GM12878 (cell line): ENCODE results near the gene CCDC85B. TPM values are rescaled to one million over a fixed set of nuclear protein-coding genes. Genes with fewer than 3 reads are reported as not detected.

Experiments used
- ATAC-seq: fragments of 200-7000 bp; cut with Tn5 transposase; 3 replicates; pipeline ENCODE4 v1.9.1; 2020; ENCODE audit warnings: mild to moderate bottlenecking, moderate library complexity
- BruUV-seq: library from RNA; stranded (reverse); fragments of 400-500 nt; replicated peaks from 2 replicates; lab custom pipeline; 2021; lab: Mats Ljungman, UMichigan
- CTCF ChIA-PET: fragments of 300-600 bp; sonication (Branson Sonifier 250); formaldehyde crosslinking; extraction: SDS; loops from one replicate; lab custom pipeline; 2021; ENCODE audit warnings: inconsistent platforms; lab: Yijun Ruan, JAX
- POLR2A ChIA-PET: fragments of 350-600 bp; formaldehyde crosslinking; extraction: SDS; loops from one replicate; lab custom pipeline; 2021; ENCODE audit warnings: inconsistent platforms; lab: Charles Lee
- RAD21 ChIA-PET: fragments of 300-600 bp; sonication (Branson Sonifier 250); formaldehyde crosslinking; loops from one replicate; lab custom pipeline; 2023; ENCODE audit warnings: antibody characterized with exemption; ENCODE audit not compliant: unreplicated experiment; lab: Charles Lee
- SMC1A ChIA-PET: fragments of 300-600 bp; sonication (Branson Sonifier 250); formaldehyde crosslinking; loops from one replicate; lab custom pipeline; 2023; ENCODE audit not compliant: unreplicated experiment, uncharacterized antibody; lab: Charles Lee
- DNase-seq: peaks from one replicate; pipeline ENCODE4 v3.0.0-alpha.2; 2011; ENCODE audit warnings: low read depth, low spot score
- FAIRE-seq: peaks from 3 replicates; lab custom pipeline; 2011; peaks lifted over from hg19 to GRCh38; lab: Jason Lieb, UNC
- H2AFZ ChIP-seq: 2 replicates; pipeline ENCODE4 v1.6.0; 2011; ENCODE audit warnings: low read depth, low read length, control low read depth; ENCODE audit not compliant: control insufficient read depth
- H3K27ac ChIP-seq: 2 replicates; pipeline ENCODE4 v1.5.1; 2011; ENCODE audit warnings: control low read depth; ENCODE audit not compliant: control insufficient read depth, insufficient read depth
- H3K27me3 ChIP-seq, 2 experiments: replicated peaks in 1 of 2; 2 replicates each; pipeline versions ENCODE4 v1.6.0 to v1.6.1; 2011; ENCODE audit warnings: low read length in 1 of 2; ENCODE audit not compliant: control insufficient read depth in 2 of 2, insufficient read depth in 2 of 2
- H3K36me3 ChIP-seq, 2 experiments: 2 replicates each; pipeline ENCODE4 v1.5.1; 2011; ENCODE audit warnings: low read length in 1 of 2; ENCODE audit not compliant: control insufficient read depth in 2 of 2, insufficient read depth in 2 of 2
- H3K4me1 ChIP-seq: 2 replicates; pipeline ENCODE4 v1.6.1; 2011; ENCODE audit warnings: mild to moderate bottlenecking, low read length, moderate library complexity, mixed read lengths; ENCODE audit not compliant: control insufficient read depth, insufficient read depth
- H3K4me2 ChIP-seq: 2 replicates; pipeline ENCODE4 v1.6.0; 2011; ENCODE audit warnings: control low read depth; ENCODE audit not compliant: control insufficient read depth, insufficient read depth
- H3K4me3 ChIP-seq: fragments of 200-600 bp; sonication (generic); 2 replicates; pipeline ENCODE4 v1.5.1; 2016
- H3K79me2 ChIP-seq: 2 replicates; pipeline ENCODE4 v1.6.0; 2011; ENCODE audit warnings: low read length; ENCODE audit not compliant: control insufficient read depth, insufficient read depth
- H3K9ac ChIP-seq: 2 replicates; pipeline ENCODE4 v1.8.0; 2011; ENCODE audit warnings: low read length, control low read depth, mixed read lengths; ENCODE audit not compliant: control insufficient read depth, insufficient read depth
- H3K9me3 ChIP-seq: replicated peaks from 3 replicates; pipeline ENCODE4 v1.5.1; 2011; ENCODE audit warnings: mild to moderate bottlenecking, low read length; ENCODE audit not compliant: control insufficient read depth, insufficient read depth
- H4K20me1 ChIP-seq: 2 replicates; pipeline ENCODE4 v1.6.0; 2011; ENCODE audit not compliant: control insufficient read depth, insufficient read depth
- BCL11A ChIP-seq: IDR thresholded peaks from 2 replicates; pipeline ENCODE4 v1.6.1; 2011; ENCODE audit warnings: low read depth, low read length
- EP300 ChIP-seq, 2 experiments: fragments of 150-350 bp in 1 of 2; IDR thresholded peaks; 2 replicates each; pipeline ENCODE4 v1.6.1; 2011 to 2012; ENCODE audit warnings: low read depth in 2 of 2, low read length in 2 of 2, borderline replicate concordance in 1 of 2, improper control_type of control experiment in 1 of 2, inconsistent platforms in 1 of 2; ENCODE audit not compliant: control insufficient read depth in 1 of 2
- HDAC2 ChIP-seq: fragments of 200-600 bp; sonication (generic); IDR thresholded peaks from 2 replicates; pipeline ENCODE4 v1.6.1; 2017
- IRF4 ChIP-seq: IDR thresholded peaks from 2 replicates; pipeline ENCODE4 v1.6.1; 2011; ENCODE audit warnings: low read depth, low read length
- JUNB ChIP-seq: IDR thresholded peaks from 2 replicates; pipeline ENCODE4 v1.6.1; 2016; ENCODE audit warnings: antibody characterized with exemption, mild to moderate bottlenecking
- NR2C2 ChIP-seq: IDR thresholded peaks from 2 replicates; pipeline ENCODE4 v1.6.1; 2011; ENCODE audit warnings: borderline replicate concordance, low read depth; ENCODE audit not compliant: control insufficient read depth, insufficient read length
- PAX8 ChIP-seq: fragments of 450-650 bp; IDR thresholded peaks from 2 replicates; pipeline ENCODE4 v1.6.1; 2017; ENCODE audit warnings: mild to moderate bottlenecking, moderate library complexity
- RCOR1 ChIP-seq: conservative IDR thresholded peaks from 2 replicates; pipeline ENCODE4 v1.6.1; 2012; ENCODE audit warnings: low read depth, low read length, improper control_type of control experiment
- RELA ChIP-seq: fragments of 450-650 bp; IDR thresholded peaks from 2 replicates; pipeline ENCODE4 v1.8.0; 2014; ENCODE audit warnings: borderline replicate concordance; ENCODE audit not compliant: partially characterized antibody
- SIN3A ChIP-seq: IDR thresholded peaks from 2 replicates; pipeline ENCODE4 v1.6.1; 2012; ENCODE audit warnings: low read depth, low read length, improper control_type of control experiment
- SMC3 ChIP-seq: IDR thresholded peaks from 2 replicates; pipeline ENCODE4 v1.6.1; 2011; ENCODE audit warnings: low read length, improper control_type of control experiment, borderline replicate concordance
- SREBF2 ChIP-seq: IDR thresholded peaks from 2 replicates; pipeline ENCODE4 v1.6.1; 2012; ENCODE audit warnings: mild to moderate bottlenecking, low read length
- STAT3 ChIP-seq: IDR thresholded peaks from 2 replicates; pipeline ENCODE4 v1.6.1; 2011; ENCODE audit warnings: low read depth, low read length, improper control_type of control experiment
- SUZ12 ChIP-seq: fragments of 200-600 bp; sonication (generic); IDR thresholded peaks from one replicate; pipeline ENCODE4 v1.6.1; 2018; ENCODE audit warnings: antibody characterized with exemption, mild to moderate bottlenecking; ENCODE audit not compliant: unreplicated experiment
- ZNF622 ChIP-seq: fragments of 450-650 bp; IDR thresholded peaks from 2 replicates; pipeline ENCODE4 v1.6.1; 2017; ENCODE audit warnings: mild to moderate bottlenecking, inconsistent platforms
- ZSCAN29 ChIP-seq: fragments of 450-650 bp; IDR thresholded peaks from 2 replicates; pipeline ENCODE4 v1.6.1; 2017; ENCODE audit warnings: mild to moderate bottlenecking, moderate library complexity
- WGBS: methylation state at CpG from one replicate; pipeline ENCODE4 v1.1.6; 2016; ENCODE audit warnings: low lambda C conversion rate; ENCODE audit not compliant: insufficient replicate concordance, insufficient coverage; ENCODE audit errors: missing lambda C conversion rate; 5-methylcytosine and 5-hydroxymethylcytosine counted together
- in situ Hi-C: fragments of 300-500 bp; cut with MboI; formaldehyde crosslinking; loops from 9 replicates; pipeline ENCODE4 v1.14.3; 2018; ENCODE audit warnings: mixed read lengths
- intact Hi-C: fragments of 100-400 bp; cut with micrococcal nuclease; formaldehyde crosslinking; loops from one replicate; pipeline ENCODE4 v1.14.2; 2022; ENCODE audit not compliant: unreplicated experiment
- polyA plus RNA-seq, 11 experiments: library from polyadenylated mRNA; depleted of rRNA in 4 of 11; unstranded in 6 of 11; stranded (reverse) in 5 of 11; fragments of >200 nt; fragmentation: Nextera tagmentation in 4 of 11; fragmentation: Illumina TruSeq in 1 of 11; extraction: Ambion mirVana in 4 of 11; extraction: Trizol in 1 of 11; gene quantifications; 1 replicate in 1 of 11; 2 replicates in 10 of 11; pipeline versions ENCODE4 v1.2.1 to v1.2.3, GENCODE V29; 2011 to 2016; ENCODE audit warnings: inconsistent platforms in 2 of 11, missing spikeins in 2 of 11, low read depth in 1 of 11
- total RNA-seq, 4 experiments: library from RNA; depleted of rRNA in 3 of 4; stranded (reverse); fragments of >200 nt in 3 of 4; fragmentation: Illumina TruSeq in 1 of 4; extraction: Trizol in 1 of 4; gene quantifications; 2 replicates each; pipeline versions ENCODE4 v1.2.1 to v1.2.3, GENCODE V29; 2013 to 2021
- TF ChIP-seq, protein P1 (sequence below): IDR thresholded peaks from 2 replicates; pipeline ENCODE4 v1.6.1; 2012; ENCODE audit warnings: low read length, inconsistent platforms
- TF ChIP-seq, protein P2 (sequence below): IDR thresholded peaks from 2 replicates; pipeline ENCODE4 v1.6.1; 2011; ENCODE audit warnings: borderline replicate concordance, low read depth, mild to moderate bottlenecking, moderate library complexity, mixed read lengths, low read length; ENCODE audit not compliant: insufficient read depth; ENCODE audit errors: extremely low read length
- TF ChIP-seq, protein P3 (sequence below): fragments of 450-650 bp; IDR thresholded peaks from 2 replicates; pipeline ENCODE4 v1.6.1; 2017; ENCODE audit warnings: borderline replicate concordance

Gene CCDC85B
- total and polyA plus RNA-seq, 10 of the 15 experiments (the other 5 are each of a cell fraction or from before 2014, with no cell fraction given), result 0.32 to 114 (median 49.5) TPM

DNA sequence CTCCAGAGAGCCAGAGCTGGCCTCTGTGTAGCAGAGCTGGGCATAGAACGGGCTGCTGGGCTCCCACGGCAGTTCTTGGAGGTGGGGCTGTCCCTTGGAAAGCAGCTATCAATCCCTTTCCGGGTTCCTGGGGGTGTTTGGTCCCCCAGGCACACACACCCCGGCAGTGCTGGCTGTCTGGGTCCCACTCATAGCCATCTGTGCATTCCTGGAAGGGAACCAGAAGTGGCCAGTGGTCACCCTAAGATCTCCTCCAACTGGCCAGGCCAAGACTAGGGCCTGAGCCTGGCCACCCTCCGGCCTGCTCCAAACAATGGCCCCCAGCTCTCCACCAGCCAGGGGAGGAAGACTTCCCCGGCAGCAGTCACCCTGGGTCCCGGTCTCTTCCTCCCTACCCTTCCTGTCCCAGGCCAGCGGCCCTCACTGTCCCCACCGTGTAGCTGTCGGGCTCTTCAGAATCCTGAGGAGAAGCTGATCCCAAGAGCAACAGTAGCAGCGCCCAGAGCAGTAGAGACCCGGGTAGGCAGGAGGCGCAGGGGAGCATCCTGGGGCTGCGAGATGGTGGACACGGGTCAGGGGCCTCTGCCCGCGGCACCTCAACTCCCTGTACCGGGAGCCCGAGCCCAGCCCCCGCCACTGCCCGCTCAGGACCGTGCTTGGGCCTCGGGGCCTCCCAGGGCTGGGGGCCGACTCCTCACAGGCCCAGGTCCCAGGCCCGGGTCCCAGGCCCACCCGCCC is 18.5 kb upstream of the CCDC85B start:
- WGBS, result 70% methylated on average over 23 of the region's 26 CpGs
- DNase-seq, result no peak
- in situ Hi-C loops, result loop anchor here (25.0 kb wide), 1 partner anchor 1635 kb away; the partner anchor contains the start of genes DNAJC4, FKBP2, NUDT22 and PPP1R14B

More for the DNA sequence above, 18.5 kb upstream of the CCDC85B start:
- ChIA-PET CTCF (interaction anchor here (1.8 to 4.5 kb wide), 4 partner anchors 12 to 19 kb away, joined by 7 to 41 read pairs (median 15); partner anchors contain the start of genes CCDC85B, CFL1, FIBP and MUS81), POLR2A (interaction anchor here (0.5 to 4.5 kb wide), 5 partner anchors 11 to 199 kb away, joined by 3 to 44 read pairs (median 4); partner anchors contain the start of genes CCDC85B, FIBP and MUS81), SMC1A (interaction anchor here (1.4 to 1.5 kb wide), 2 partner anchors 12 to 18 kb away, joined by 4 to 6 read pairs; partner anchors contain the start of genes CCDC85B and MUS81), RAD21 (interaction anchor here (0.6 to 1.3 kb wide), 3 partner anchors 12 to 117 kb away, joined by 3 to 5 read pairs (median 3); partner anchors contain the start of gene MUS81)
- H3K9ac ChIP-seq, result no peak overlapping the region
- H3K36me3 ChIP-seq, result peaks cover 4 to 5% of the 10 kb centered on the region in 2 experiments; a peak in 3 of 4 replicates
- no peak overlapping the region for H3K4me3 ChIP-seq
- intact Hi-C loops, result no loop called here
- no peaks in the 10 kb centered on the region for H3K9me3 ChIP-seq
- no peak for ATAC-seq
- TF ChIP-seq BCL11A (no peak), EP300 (IDR thresholded peaks at IDR 0.05; ENCODE audit: borderline replicate concordance in 1 of 2, control insufficient read depth in 1 of 2, low read depth in 2 of 2, low read length in 2 of 2) (no peak), PAX8 (no peak), NR2C2 (no peak), ZSCAN29 (no peak), STAT3 (no peak), SREBF2 (no peak), RCOR1 (no peak), SIN3A (no peak), ZNF622 (no peak), IRF4 (no peak), SMC3 (no peak), HDAC2 (no peak), SUZ12 (no peak), JUNB (no peak), RELA (no peak)
- TF ChIP-seq, protein P1, sequence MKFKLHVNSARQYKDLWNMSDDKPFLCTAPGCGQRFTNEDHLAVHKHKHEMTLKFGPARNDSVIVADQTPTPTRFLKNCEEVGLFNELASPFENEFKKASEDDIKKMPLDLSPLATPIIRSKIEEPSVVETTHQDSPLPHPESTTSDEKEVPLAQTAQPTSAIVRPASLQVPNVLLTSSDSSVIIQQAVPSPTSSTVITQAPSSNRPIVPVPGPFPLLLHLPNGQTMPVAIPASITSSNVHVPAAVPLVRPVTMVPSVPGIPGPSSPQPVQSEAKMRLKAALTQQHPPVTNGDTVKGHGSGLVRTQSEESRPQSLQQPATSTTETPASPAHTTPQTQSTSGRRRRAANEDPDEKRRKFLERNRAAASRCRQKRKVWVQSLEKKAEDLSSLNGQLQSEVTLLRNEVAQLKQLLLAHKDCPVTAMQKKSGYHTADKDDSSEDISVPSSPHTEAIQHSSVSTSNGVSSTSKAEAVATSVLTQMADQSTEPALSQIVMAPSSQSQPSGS, result no peak
- TF ChIP-seq, protein P2, sequence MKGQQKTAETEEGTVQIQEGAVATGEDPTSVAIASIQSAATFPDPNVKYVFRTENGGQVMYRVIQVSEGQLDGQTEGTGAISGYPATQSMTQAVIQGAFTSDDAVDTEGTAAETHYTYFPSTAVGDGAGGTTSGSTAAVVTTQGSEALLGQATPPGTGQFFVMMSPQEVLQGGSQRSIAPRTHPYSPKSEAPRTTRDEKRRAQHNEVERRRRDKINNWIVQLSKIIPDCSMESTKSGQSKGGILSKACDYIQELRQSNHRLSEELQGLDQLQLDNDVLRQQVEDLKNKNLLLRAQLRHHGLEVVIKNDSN, result no peak
- TF ChIP-seq, protein P3, sequence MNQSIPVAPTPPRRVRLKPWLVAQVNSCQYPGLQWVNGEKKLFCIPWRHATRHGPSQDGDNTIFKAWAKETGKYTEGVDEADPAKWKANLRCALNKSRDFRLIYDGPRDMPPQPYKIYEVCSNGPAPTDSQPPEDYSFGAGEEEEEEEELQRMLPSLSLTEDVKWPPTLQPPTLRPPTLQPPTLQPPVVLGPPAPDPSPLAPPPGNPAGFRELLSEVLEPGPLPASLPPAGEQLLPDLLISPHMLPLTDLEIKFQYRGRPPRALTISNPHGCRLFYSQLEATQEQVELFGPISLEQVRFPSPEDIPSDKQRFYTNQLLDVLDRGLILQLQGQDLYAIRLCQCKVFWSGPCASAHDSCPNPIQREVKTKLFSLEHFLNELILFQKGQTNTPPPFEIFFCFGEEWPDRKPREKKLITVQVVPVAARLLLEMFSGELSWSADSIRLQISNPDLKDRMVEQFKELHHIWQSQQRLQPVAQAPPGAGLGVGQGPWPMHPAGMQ, result no peak
- H3K79me2 ChIP-seq, result no peaks in the 10 kb centered on the region
- BruUV-seq, result no TSS peak
- H2AFZ ChIP-seq, result no peak overlapping the region
- no peaks in the 10 kb centered on the region for H3K27me3 ChIP-seq
- H4K20me1 ChIP-seq, result no peaks in the 10 kb centered on the region
- H3K4me1 ChIP-seq, result peaks cover 11% of the 10 kb centered on the region
- H3K4me2 ChIP-seq, result no peak overlapping the region
- H3K27ac ChIP-seq, result no peak overlapping the region
- FAIRE-seq, result no peak
